GM10248 (cell line): ENCODE results near the gene FADS2.

Experiments
- CTCF ChIA-PET: fragments of 300-600 bp; sonication (Branson Sonifier 250); formaldehyde crosslinking; extraction: SDS; loops from one replicate; lab custom pipeline; 2021; ENCODE audit warnings: antibody characterized with exemption; lab: Yijun Ruan, JAX
- POLR2A ChIA-PET: fragments of 350-650 bp; sonication (Branson Sonifier 250); formaldehyde crosslinking; extraction: SDS; loops from one replicate; lab custom pipeline; 2020; ENCODE audit warnings: antibody characterized with exemption; lab: Yijun Ruan, JAX
- DNase-seq: peaks from one replicate; pipeline ENCODE4 v3.0.0; 2012; ENCODE audit errors: extremely low spot score
- TF ChIP-seq, protein P1 (sequence below): IDR thresholded peaks from 2 replicates; pipeline ENCODE4 v1.5.1; 2012; ENCODE audit warnings: mild to moderate bottlenecking, low read depth; ENCODE audit errors: extremely low read depth, missing control alignments, control extremely low read depth

Gene FADS2

GRCh38 chr11:61833471-61833870, 5.4 kb downstream of the FADS2 start:
- no peak for DNase-seq
- POLR2A ChIA-PET, result no interaction called here
- CTCF ChIA-PET, result interaction anchor here (1.3 to 1.4 kb wide), 2 partner anchors 19 to 38 kb away, joined by 4 read pairs; no protein-coding TSS in a partner anchor
- TF ChIP-seq, protein P1, sequence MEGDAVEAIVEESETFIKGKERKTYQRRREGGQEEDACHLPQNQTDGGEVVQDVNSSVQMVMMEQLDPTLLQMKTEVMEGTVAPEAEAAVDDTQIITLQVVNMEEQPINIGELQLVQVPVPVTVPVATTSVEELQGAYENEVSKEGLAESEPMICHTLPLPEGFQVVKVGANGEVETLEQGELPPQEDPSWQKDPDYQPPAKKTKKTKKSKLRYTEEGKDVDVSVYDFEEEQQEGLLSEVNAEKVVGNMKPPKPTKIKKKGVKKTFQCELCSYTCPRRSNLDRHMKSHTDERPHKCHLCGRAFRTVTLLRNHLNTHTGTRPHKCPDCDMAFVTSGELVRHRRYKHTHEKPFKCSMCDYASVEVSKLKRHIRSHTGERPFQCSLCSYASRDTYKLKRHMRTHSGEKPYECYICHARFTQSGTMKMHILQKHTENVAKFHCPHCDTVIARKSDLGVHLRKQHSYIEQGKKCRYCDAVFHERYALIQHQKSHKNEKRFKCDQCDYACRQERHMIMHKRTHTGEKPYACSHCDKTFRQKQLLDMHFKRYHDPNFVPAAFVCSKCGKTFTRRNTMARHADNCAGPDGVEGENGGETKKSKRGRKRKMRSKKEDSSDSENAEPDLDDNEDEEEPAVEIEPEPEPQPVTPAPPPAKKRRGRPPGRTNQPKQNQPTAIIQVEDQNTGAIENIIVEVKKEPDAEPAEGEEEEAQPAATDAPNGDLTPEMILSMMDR, result no peak

GRCh38 chr11:61833926-61834277, 5.8 kb downstream of the FADS2 start:
- ChIA-PET CTCF (interaction anchor here (0.9 to 1.5 kb wide), 10 partner anchors 14 to 274 kb away, joined by 3 to 5 read pairs (median 4); partner anchors contain the start of gene FADS1), POLR2A (interaction anchor here (1.4 kb wide), 1 partner anchor 37 kb away, joined by 4 read pairs; no protein-coding TSS in a partner anchor)
- TF ChIP-seq, protein P1, result no peak
- DNase-seq, result no peak

GRCh38 chr11:61834278-61835048, 6.4 kb downstream of the FADS2 start:
- CTCF ChIA-PET, result interaction anchor here (0.8 to 1.5 kb wide), 11 partner anchors 14 to 274 kb away, joined by 3 to 5 read pairs (median 3); partner anchors contain the start of gene FADS1
- POLR2A ChIA-PET, result interaction anchor here (0.5 to 1.4 kb wide), 6 partner anchors 19 to 1739 kb away, joined by 3 to 6 read pairs (median 4); no protein-coding TSS in a partner anchor
- DNase-seq, result peak; percentile 89
- TF ChIP-seq, protein P1, result no peak

- ChIA-PET CTCF (interaction anchor here (1.0 to 1.6 kb wide), 3 partner anchors 13 to 39 kb away, joined by 3 to 4 read pairs (median 3); no protein-coding TSS in a partner anchor), POLR2A (no interaction called here)
- no peak for DNase-seq
- TF ChIP-seq, protein P1, result no peak
These were observed 8.1 kb downstream of the FADS2 start for GRCh38 chr11:61836193-61836592.

GRCh38 chr11:61837411-61838005, 9.4 kb downstream of the FADS2 start:
- CTCF ChIA-PET, result interaction anchor here (1.0 to 3.9 kb wide), 3 partner anchors 9 to 40 kb away, joined by 3 to 14 read pairs (median 4); partner anchors contain the start of gene FADS2

GRCh38 chr11:61838501-61838900, 10.4 kb downstream of the FADS2 start:
- no peak for DNase-seq
- ChIA-PET POLR2A (no interaction called here), CTCF (interaction anchor here (1.7 to 3.9 kb wide), 2 partner anchors 10 to 109 kb away, joined by 5 to 14 read pairs; partner anchors contain the start of gene FADS2)
- TF ChIP-seq, protein P1, result no peak

More at GRCh38 chr11:61837411-61838005, 9.4 kb downstream of the FADS2 start:
- no peak for DNase-seq
- POLR2A ChIA-PET, result no interaction called here
- TF ChIP-seq, protein P1, result no peak
